DMS53 treated with DMSO at 0.1 percent for 48 hours (cell line): Measurements from ENCODE around the gene PAQR7.

Experiments
- DNase-seq: peaks from one replicate; lab custom pipeline; 2025; ENCODE audit not compliant: unreplicated experiment; lab: John Stamatoyannopoulos, UW

Gene PAQR7

GRCh38 chr1:25903986-25904385, 28.5 kb upstream of the PAQR7 start:
- DNase-seq: no peak

- no peak for DNase-seq
Measured at GRCh38 chr1:25902462-25902861, 27.0 kb upstream of the PAQR7 start.

- no peak for DNase-seq
Measured at GRCh38 chr1:25900219-25900618, 24.7 kb upstream of the PAQR7 start.

- DNase-seq: no peak
Measured at GRCh38 chr1:25899792-25900191, 24.3 kb upstream of the PAQR7 start.

GRCh38 chr1:25898223-25899015, 22.9 kb upstream of the PAQR7 start:
- no peak for DNase-seq

GRCh38 chr1:25897754-25898153, 22.2 kb upstream of the PAQR7 start:
- no peak for DNase-seq

- DNase-seq: peak; percentile 26
Measured at GRCh38 chr1:25896266-25896665, 20.8 kb upstream of the PAQR7 start.

GRCh38 chr1:25895365-25895990, 20.0 kb upstream of the PAQR7 start:
- DNase-seq: peak; percentile 79

GRCh38 chr1:25893116-25893515, 17.6 kb upstream of the PAQR7 start:
- DNase-seq: no peak

- no peak for DNase-seq
Measured at GRCh38 chr1:25891606-25892005, 16.1 kb upstream of the PAQR7 start.

- no peak for DNase-seq
Measured at GRCh38 chr1:25890239-25891034, 14.9 kb upstream of the PAQR7 start.

- no peak for DNase-seq
Measured at GRCh38 chr1:25889470-25889869, 14.0 kb upstream of the PAQR7 start.

- no peak for DNase-seq
Measured at GRCh38 chr1:25888426-25888987, 13.0 kb upstream of the PAQR7 start.

GRCh38 chr1:25885602-25886001, 10.1 kb upstream of the PAQR7 start:
- no peak for DNase-seq

GRCh38 chr1:25881266-25881665, 5.8 kb upstream of the PAQR7 start:
- DNase-seq: no peak

GRCh38 chr1:25880518-25880917, 5.0 kb upstream of the PAQR7 start:
- no peak for DNase-seq

- no peak for DNase-seq
Measured at GRCh38 chr1:25879675-25880074, 4.2 kb upstream of the PAQR7 start.

GRCh38 chr1:25878690-25879089, 3.2 kb upstream of the PAQR7 start:
- DNase-seq: no peak

GRCh38 chr1:25877155-25877554, 1.6 kb upstream of the PAQR7 start:
- no peak for DNase-seq

GRCh38 chr1:25876693-25877077, 1.2 kb upstream of the PAQR7 start:
- DNase-seq: no peak

- DNase-seq: no peak
Measured at GRCh38 chr1:25875856-25876692, 566 bp upstream of the PAQR7 start.
